ENCODE measurements around the gene NKPD1. TPM values are rescaled to one million over a fixed set of nuclear protein-coding genes. Genes with fewer than 3 reads are reported as not detected.

NKPD1 gene
- total and polyA plus RNA-seq, 9 of the 15 experiments (the other 6 are each of a cell fraction or from before 2014, with no cell fraction given): 0.03 to 0.09 (median 0.04) TPM; not detected in 5

GRCh38 chr19:45153339-45154063 lies 7.3 kb downstream of the NKPD1 start (continued):
- TF ChIP-seq SP2 (IDR thresholded peaks at IDR 0.05; ENCODE audit: extremely low read depth, low read depth, low read length, poor library complexity, severe bottlenecking): no peak
- TF ChIP-seq RBFOX2 (IDR thresholded peaks at IDR 0.05; ENCODE audit: low read depth, low read length): peak; percentile 47; the same call in 1 of the 2 replicates
- TF ChIP-seq FOXP4 (CRISPR knock-in tag; IDR thresholded peaks at IDR 0.05; ENCODE audit: borderline replicate concordance): 0 out of 2 replicates have a peak, but pooled peaks have one; percentile 41
- TF ChIP-seq ZNF384 (IDR thresholded peaks at IDR 0.05; ENCODE audit: low read depth, low read length): no peak
- no peak for TF ChIP-seq SPI1 (IDR thresholded peaks at IDR 0.05; ENCODE audit: borderline replicate concordance, low read depth, low read length)
- TF ChIP-seq TEAD4 (IDR thresholded peaks at IDR 0.05; ENCODE audit: low read length): no peak
- peak; percentile 58; the same call in 1 of the 2 replicates for TF ChIP-seq TEAD4 (CRISPR knock-in tag; IDR thresholded peaks at IDR 0.05; ENCODE audit: borderline replicate concordance)
- no peak for TF ChIP-seq ARHGAP35 (IDR thresholded peaks at IDR 0.05; ENCODE audit: partially characterized antibody)
- TF ChIP-seq BCLAF1 (IDR thresholded peaks at IDR 0.05; ENCODE audit: borderline replicate concordance in 1 of 2, control insufficient read depth in 1 of 2, low read depth in 2 of 2, low read length in 1 of 2): no peak
- TF ChIP-seq SAP30 (IDR thresholded peaks at IDR 0.05; ENCODE audit: borderline replicate concordance, insufficient read depth, low read depth, low read length, poor library complexity, severe bottlenecking): no peak
- no peak for TF ChIP-seq RFX1 (IDR thresholded peaks at IDR 0.05)
- TF ChIP-seq CHD4 (IDR thresholded peaks at IDR 0.05; ENCODE audit: insufficient read depth, insufficient replicate concordance, low read depth, low read length, poor library complexity, severe bottlenecking): no peak
- peak in 1 of 2 experiments; percentile 63; a peak in 1 of 3 replicates for TF ChIP-seq CBX3 (IDR thresholded peaks at IDR 0.05; ENCODE audit: borderline replicate concordance in 1 of 2, low read length in 2 of 2)
- TF ChIP-seq CCNT2 (IDR thresholded peaks at IDR 0.05; ENCODE audit: borderline replicate concordance, extremely low read depth, insufficient read length, low read depth, low read length): peak; percentile 59
- TF ChIP-seq RHOXF2B (CRISPR knock-in tag; conservative IDR thresholded peaks at IDR 0.05): no peak
- TF ChIP-seq POLR2G (IDR thresholded peaks at IDR 0.05; ENCODE audit: low read depth, low read length): peak; percentile 61
- TF ChIP-seq ZNF717 (CRISPR knock-in tag; IDR thresholded peaks at IDR 0.05): no peak
- no peak for TF ChIP-seq THRAP3 (IDR thresholded peaks at IDR 0.05; ENCODE audit: borderline replicate concordance)
- 0 out of 2 replicates have a peak, but pooled peaks have one; percentile 32 for TF ChIP-seq POLR2A (conservative IDR thresholded peaks at IDR 0.05)
- no peak for TF ChIP-seq PHB2 (IDR thresholded peaks at IDR 0.05; ENCODE audit: low read depth)
- TF ChIP-seq ZBTB2 (IDR thresholded peaks at IDR 0.05): no peak; the same call in 1 of the 2 replicates

All from K562 (cell line).